ENCODE data around the gene SEPTIN10. TPM values are rescaled to one million over a fixed set of nuclear protein-coding genes. Genes with fewer than 3 reads are reported as not detected.

Gene SEPTIN10
- total RNA-seq, 2 experiments from 2014 or later, result 3.8 to 4.1 TPM

DNA sequence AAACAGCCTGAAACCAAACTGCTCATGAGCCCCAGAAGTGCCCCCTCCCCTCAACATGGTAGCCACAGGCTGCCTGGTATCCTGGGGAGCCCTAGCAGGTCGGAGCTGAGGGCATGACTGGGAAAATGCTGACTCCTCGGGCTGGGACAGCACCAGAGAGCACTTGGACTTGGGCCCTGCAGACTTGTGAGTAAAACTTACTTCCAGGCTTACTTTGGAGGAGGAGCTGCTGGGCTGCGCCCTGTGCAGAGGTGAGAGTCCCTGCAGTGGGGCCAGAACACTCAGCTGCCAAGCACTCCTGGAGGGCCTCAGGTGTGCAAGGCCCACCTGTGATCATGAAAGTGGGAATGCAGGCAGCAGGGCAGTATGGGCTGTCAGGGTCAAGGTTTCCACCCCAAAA is 119.4 kb downstream of the SEPTIN10 start:
- H3K4me1 Mint-ChIP-seq, result no peaks in the 10 kb centered on the region
- CTCF ChIA-PET, result no interaction called here
- H3K4me3 Mint-ChIP-seq, result no peak overlapping the region
- POLR2A ChIA-PET, result no interaction called here
- H3K36me3 Mint-ChIP-seq (ENCODE audit: low read depth), result no peaks in the 10 kb centered on the region
- DNase-seq, result no peak
- no peak overlapping the region for H3K27ac Mint-ChIP-seq
- H3K27me3 Mint-ChIP-seq, result no peaks in the 10 kb centered on the region
- no peaks in the 10 kb centered on the region for H3K9me3 Mint-ChIP-seq

DNA sequence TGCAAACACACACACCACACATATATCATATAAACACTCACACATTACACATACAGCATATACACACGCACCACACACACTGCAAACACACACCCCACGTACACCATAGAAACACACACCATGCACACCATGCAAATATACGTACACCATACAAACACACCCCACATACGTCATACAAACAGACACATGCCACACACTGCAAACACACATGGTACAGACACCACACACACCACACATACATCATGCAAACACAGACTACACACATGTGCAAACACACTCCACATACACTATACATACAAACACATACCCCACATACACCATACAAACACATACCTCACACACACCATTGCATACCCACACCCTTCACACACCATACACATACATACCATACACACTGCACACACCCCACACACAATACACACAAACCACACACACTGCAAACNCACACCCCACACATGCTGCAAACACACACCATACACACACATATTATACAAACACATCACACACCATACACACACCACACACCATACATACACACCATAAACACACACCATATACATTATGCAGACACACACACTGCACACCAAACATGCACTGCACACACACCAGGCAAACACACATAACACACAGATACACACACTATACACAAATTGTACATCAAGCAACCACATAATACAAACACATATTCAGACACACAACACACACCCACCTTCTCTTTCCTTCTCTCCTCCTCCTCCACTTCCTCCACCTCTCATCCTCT is 120.4 kb downstream of the SEPTIN10 start:
- CTCF ChIA-PET, result no interaction called here
- no peak overlapping the region for H3K4me3 Mint-ChIP-seq
- no peaks in the 10 kb centered on the region for H3K9me3 Mint-ChIP-seq
- H3K36me3 Mint-ChIP-seq (ENCODE audit: low read depth), result no peaks in the 10 kb centered on the region
- DNase-seq, result no peak
- POLR2A ChIA-PET, result no interaction called here
- H3K27ac Mint-ChIP-seq, result no peak overlapping the region
- H3K27me3 Mint-ChIP-seq, result no peaks in the 10 kb centered on the region
- H3K4me1 Mint-ChIP-seq, result no peaks in the 10 kb centered on the region

Other genes with a start within 250 kb of the SEPTIN10 start
- 1 to 10 TPM in 1 of 2 experiments, under 1 TPM in 1; 0.90 to 1.1 TPM for gene SOWAHC, start 398 bp upstream of the SEPTIN10 start, total RNA-seq
- gene RGPD5, start 180.3 kb upstream of the SEPTIN10 start, total RNA-seq, result 10 to 100 TPM; 16.1 to 20.3 TPM